Measurements from ENCODE around the gene DIP2B. TPM values are rescaled to one million over a fixed set of nuclear protein-coding genes. Genes with fewer than 3 reads are reported as not detected.

The DIP2B gene
- total and polyA plus RNA-seq, 9 donors: 7.2 to 33.3 (median 19.2) TPM

DNA sequence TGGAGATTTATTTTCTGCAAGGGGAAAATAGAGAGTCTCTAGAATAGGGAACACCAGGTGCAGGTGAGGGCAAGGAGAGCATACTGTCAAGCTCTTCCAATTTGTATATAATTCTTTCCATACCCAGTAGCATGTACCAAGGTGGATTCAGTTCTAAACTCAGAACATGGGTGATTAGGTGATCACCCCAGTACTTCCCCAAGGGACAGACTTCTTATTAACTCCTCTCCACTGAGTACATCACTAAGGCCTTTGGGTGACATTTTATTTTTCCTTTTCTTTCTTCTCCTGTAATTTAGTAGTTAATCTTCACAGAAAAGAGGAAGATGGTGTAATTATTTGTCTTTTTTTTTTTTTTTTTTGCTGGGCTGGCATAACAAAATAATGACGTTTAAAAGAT lies 54.2 kb downstream of the DIP2B start:
- no peak overlapping the region for H3K27ac ChIP-seq
- DNase-seq: no peak
- H3K9me3 ChIP-seq: no peaks in the 10 kb centered on the region
- H3K4me3 ChIP-seq: no peak overlapping the region
- 27 to 42% (median 41%) methylated on average over 1 of the region's 1 CpG for WGBS, 3 donors
- no peaks in the 10 kb centered on the region for H3K27me3 ChIP-seq
- H3K36me3 ChIP-seq: no peaks in the 10 kb centered on the region
- intact Hi-C loops (cut with DNase I): no loop called here
- H3K4me1 ChIP-seq (ENCODE audit: insufficient read depth): peaks cover 2% of the 10 kb centered on the region
- no peak for TF ChIP-seq POLR2A (IDR thresholded peaks at IDR 0.05)
- no peak for TF ChIP-seq EP300 (IDR thresholded peaks at IDR 0.05)
- TF ChIP-seq, protein P1, sequence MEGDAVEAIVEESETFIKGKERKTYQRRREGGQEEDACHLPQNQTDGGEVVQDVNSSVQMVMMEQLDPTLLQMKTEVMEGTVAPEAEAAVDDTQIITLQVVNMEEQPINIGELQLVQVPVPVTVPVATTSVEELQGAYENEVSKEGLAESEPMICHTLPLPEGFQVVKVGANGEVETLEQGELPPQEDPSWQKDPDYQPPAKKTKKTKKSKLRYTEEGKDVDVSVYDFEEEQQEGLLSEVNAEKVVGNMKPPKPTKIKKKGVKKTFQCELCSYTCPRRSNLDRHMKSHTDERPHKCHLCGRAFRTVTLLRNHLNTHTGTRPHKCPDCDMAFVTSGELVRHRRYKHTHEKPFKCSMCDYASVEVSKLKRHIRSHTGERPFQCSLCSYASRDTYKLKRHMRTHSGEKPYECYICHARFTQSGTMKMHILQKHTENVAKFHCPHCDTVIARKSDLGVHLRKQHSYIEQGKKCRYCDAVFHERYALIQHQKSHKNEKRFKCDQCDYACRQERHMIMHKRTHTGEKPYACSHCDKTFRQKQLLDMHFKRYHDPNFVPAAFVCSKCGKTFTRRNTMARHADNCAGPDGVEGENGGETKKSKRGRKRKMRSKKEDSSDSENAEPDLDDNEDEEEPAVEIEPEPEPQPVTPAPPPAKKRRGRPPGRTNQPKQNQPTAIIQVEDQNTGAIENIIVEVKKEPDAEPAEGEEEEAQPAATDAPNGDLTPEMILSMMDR (IDR thresholded peaks at IDR 0.05): no peak

DNA sequence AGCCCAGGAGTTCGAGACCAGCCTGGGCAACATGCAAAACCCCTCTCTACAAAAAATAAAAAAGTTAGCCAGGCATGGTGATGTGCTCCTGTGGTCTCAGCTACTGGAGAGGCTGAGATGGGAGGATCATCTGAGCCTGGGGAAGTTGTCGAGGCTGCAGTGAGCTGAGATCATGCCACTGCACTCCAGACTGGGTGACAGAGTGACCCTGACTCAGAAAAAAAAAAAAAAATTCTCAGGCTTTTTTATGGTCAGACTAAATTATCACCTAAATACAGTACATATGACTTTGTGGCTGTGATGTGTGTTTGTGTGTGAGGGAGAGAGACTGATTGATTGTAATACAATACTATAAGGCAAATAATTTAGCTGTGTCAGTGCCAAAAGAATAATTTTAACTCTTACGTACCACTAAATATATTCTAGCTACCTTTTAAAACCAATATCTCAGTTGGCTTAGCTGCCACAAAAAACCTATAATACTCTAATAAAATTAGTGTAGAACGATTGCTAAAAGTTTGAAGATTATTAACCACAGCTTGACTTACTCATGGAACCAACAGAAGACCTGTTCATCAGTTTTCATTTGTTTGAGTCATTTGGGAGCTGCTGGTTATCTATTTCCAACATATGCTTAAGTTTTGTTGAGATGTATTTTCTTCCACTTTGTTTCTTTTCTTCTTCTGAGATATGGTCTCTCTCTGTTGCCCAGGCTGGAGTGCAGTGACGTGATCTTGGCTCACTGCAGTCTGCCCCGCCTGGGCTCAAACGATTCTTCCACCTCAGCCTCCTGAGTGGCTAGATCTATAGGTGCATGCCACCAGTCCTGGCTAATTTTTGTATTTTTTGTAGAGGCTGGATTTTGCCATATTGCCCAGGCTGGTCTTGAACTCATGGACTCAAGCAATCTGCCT lies 58.0 kb downstream of the DIP2B start:
- 83 to 86% (median 86%) methylated on average over 7 of the region's 7 CpGs for WGBS, 3 donors
- H3K9me3 ChIP-seq: no peaks in the 10 kb centered on the region
- no peak for TF ChIP-seq EP300 (IDR thresholded peaks at IDR 0.05)
- no peak for TF ChIP-seq POLR2A (IDR thresholded peaks at IDR 0.05)
- TF ChIP-seq, protein P1 (IDR thresholded peaks at IDR 0.05): no peak
- no peak overlapping the region for H3K27ac ChIP-seq
- no peak overlapping the region for H3K4me3 ChIP-seq
- DNase-seq: no peak
- H3K27me3 ChIP-seq: no peaks in the 10 kb centered on the region
- no peaks in the 10 kb centered on the region for H3K36me3 ChIP-seq
- intact Hi-C loops (cut with DNase I): no loop called here
- peaks cover 5% of the 10 kb centered on the region for H3K4me1 ChIP-seq (ENCODE audit: insufficient read depth)

DNA sequence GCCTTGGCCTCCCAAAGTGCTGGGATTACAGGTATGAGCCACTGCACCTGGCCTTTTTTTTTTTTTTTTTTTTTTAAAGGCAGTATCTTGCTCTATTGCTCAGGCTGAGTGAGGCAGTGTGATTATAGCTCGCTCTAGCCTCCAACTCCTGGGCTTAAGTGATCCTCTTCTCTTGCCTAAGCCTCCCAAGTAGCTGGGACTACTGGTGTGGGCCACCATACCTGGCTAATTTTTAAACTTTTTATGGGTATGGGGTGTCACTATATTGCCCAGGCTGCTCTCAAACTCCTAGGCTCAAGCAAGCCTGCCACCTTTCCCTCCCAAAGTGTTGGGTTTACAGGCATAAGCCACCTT lies 58.6 kb downstream of the DIP2B start:
- Histone ChIP-seq H3K4me3 (no peak overlapping the region), H3K9me3 (no peaks in the 10 kb centered on the region), H3K36me3 (no peaks in the 10 kb centered on the region), H3K27me3 (no peaks in the 10 kb centered on the region), H3K4me1 (ENCODE audit: insufficient read depth) (peaks cover 9% of the 10 kb centered on the region), H3K27ac (no peak overlapping the region)
- DNase-seq: no peak
- TF ChIP-seq, protein P1 (IDR thresholded peaks at IDR 0.05): no peak
- no peak for TF ChIP-seq EP300 (IDR thresholded peaks at IDR 0.05)
- TF ChIP-seq POLR2A (IDR thresholded peaks at IDR 0.05): no peak
- 95 to 100% (median 100%) methylated on average over 1 of the region's 1 CpG for WGBS, 3 donors
- intact Hi-C loops (cut with DNase I): no loop called here

DNA sequence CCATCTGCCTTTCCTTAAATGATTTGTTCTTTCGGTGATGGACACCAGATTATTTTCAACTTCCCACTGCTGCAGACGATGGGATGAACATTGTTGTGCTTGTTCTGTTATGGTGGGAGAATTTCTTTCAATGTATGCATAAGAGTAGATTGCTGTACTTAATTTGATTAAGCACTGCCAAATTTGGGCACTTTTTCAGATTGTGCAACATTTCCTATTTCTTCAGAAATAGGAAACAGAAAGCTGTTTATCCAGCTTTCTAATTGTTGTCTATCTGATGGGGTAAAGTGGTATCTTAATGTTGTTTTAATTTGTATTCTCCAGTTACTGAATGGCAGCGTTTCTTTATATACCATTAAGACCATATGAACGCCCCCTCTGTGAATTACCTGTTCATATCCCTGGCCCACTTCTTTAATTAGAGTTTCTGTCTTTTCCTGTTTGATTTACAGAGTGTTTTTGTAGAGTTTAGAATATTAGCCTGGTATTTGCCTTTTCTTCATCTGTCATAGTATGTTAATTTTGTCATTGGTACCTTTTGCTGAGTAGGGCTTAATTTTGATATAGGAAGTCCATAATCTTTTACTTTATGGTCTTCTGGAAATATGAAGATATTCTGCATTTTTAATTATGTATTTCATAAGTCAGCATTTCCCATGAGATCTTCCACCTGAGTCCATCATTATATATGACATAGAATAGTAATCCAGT lies 59.6 kb downstream of the DIP2B start:
- no peak for DNase-seq
- Histone ChIP-seq H3K27ac (no peak overlapping the region), H3K4me1 (ENCODE audit: insufficient read depth) (peaks cover 12% of the 10 kb centered on the region), H3K27me3 (no peaks in the 10 kb centered on the region), H3K4me3 (no peak overlapping the region), H3K36me3 (no peaks in the 10 kb centered on the region), H3K9me3 (no peaks in the 10 kb centered on the region)
- TF ChIP-seq EP300 (IDR thresholded peaks at IDR 0.05) (no peak), POLR2A (IDR thresholded peaks at IDR 0.05) (no peak)
- TF ChIP-seq, protein P1 (IDR thresholded peaks at IDR 0.05): no peak
- intact Hi-C loops (cut with DNase I): no loop called here
- WGBS, 3 donors: 72 to 78% (median 75%) methylated on average over 4 of the region's 4 CpGs

All from ovary (tissue), 9 donors.